ENCODE data around the gene EIF2S1.

Gene EIF2S1

GRCh38 chr14:67343601-67344230 is 16.4 kb upstream of the EIF2S1 start:
- H3K9ac ChIP-seq (ENCODE audit: low read length in 5 of 5): no peak overlapping the region
- H3K4me1 ChIP-seq (ENCODE audit: control insufficient read depth in 5 of 5, insufficient read depth in 5 of 5, low read length in 5 of 5): no peaks in the 10 kb centered on the region
- H3K4me3 ChIP-seq (ENCODE audit: low read depth in 1 of 5, low read length in 5 of 5): no peak overlapping the region
- H3K36me3 ChIP-seq (ENCODE audit: control insufficient read depth in 5 of 5, insufficient read depth in 5 of 5, low read length in 5 of 5): peaks cover 35 to 76% (median 67%) of the 10 kb centered on the region in 5 donors
- no peaks in the 10 kb centered on the region for H3K9me3 ChIP-seq (ENCODE audit: control insufficient read depth in 5 of 5, low read length in 5 of 5)
- H3K27ac ChIP-seq (ENCODE audit: low read depth, low read length): no peak overlapping the region
- no peaks in the 10 kb centered on the region for H3K27me3 ChIP-seq (ENCODE audit: control insufficient read depth in 5 of 5, insufficient read depth in 4 of 5, low read length in 5 of 5)

- H3K9ac ChIP-seq (ENCODE audit: low read length in 5 of 5): no peak overlapping the region
- H3K4me3 ChIP-seq (ENCODE audit: low read depth in 1 of 5, low read length in 5 of 5): no peak overlapping the region
- no peak overlapping the region for H3K27ac ChIP-seq (ENCODE audit: low read depth, low read length)
- H3K4me1 ChIP-seq (ENCODE audit: control insufficient read depth in 5 of 5, insufficient read depth in 5 of 5, low read length in 5 of 5): no peaks in the 10 kb centered on the region
- H3K9me3 ChIP-seq (ENCODE audit: control insufficient read depth in 5 of 5, low read length in 5 of 5): no peaks in the 10 kb centered on the region
- H3K36me3 ChIP-seq (ENCODE audit: control insufficient read depth in 5 of 5, insufficient read depth in 5 of 5, low read length in 5 of 5): peaks cover 42 to 76% (median 69%) of the 10 kb centered on the region in 5 donors
- H3K27me3 ChIP-seq (ENCODE audit: control insufficient read depth in 5 of 5, insufficient read depth in 4 of 5, low read length in 5 of 5): no peaks in the 10 kb centered on the region
These were observed 14.5 kb upstream of the EIF2S1 start for GRCh38 chr14:67345583-67345982.

GRCh38 chr14:67352055-67352454 is 8.1 kb upstream of the EIF2S1 start:
- no peak overlapping the region for H3K27ac ChIP-seq (ENCODE audit: low read depth, low read length)
- peaks cover 0 to 11% (median 6%) of the 10 kb centered on the region in 5 donors for H3K4me1 ChIP-seq (ENCODE audit: control insufficient read depth in 5 of 5, insufficient read depth in 5 of 5, low read length in 5 of 5)
- H3K9ac ChIP-seq (ENCODE audit: low read length in 5 of 5): no peak overlapping the region
- no peaks in the 10 kb centered on the region for H3K27me3 ChIP-seq (ENCODE audit: control insufficient read depth in 5 of 5, insufficient read depth in 4 of 5, low read length in 5 of 5)
- peaks cover 24 to 57% (median 32%) of the 10 kb centered on the region in 5 donors for H3K36me3 ChIP-seq (ENCODE audit: control insufficient read depth in 5 of 5, insufficient read depth in 5 of 5, low read length in 5 of 5)
- H3K4me3 ChIP-seq (ENCODE audit: low read depth in 1 of 5, low read length in 5 of 5): no peak overlapping the region
- no peaks in the 10 kb centered on the region for H3K9me3 ChIP-seq (ENCODE audit: control insufficient read depth in 5 of 5, low read length in 5 of 5)

- Histone ChIP-seq H3K27ac (ENCODE audit: low read depth, low read length) (peak overlapping the region; percentile 97), H3K27me3 (ENCODE audit: control insufficient read depth in 5 of 5, insufficient read depth in 4 of 5, low read length in 5 of 5) (no peaks in the 10 kb centered on the region), H3K4me3 (ENCODE audit: low read depth in 1 of 5, low read length in 5 of 5) (peak overlapping the region; percentile 34 to 99 (median 81)), H3K36me3 (ENCODE audit: control insufficient read depth in 5 of 5, insufficient read depth in 5 of 5, low read length in 5 of 5) (peaks cover 0 to 7% (median 0%) of the 10 kb centered on the region in 5 donors), H3K9ac (ENCODE audit: low read length in 5 of 5) (peak overlapping the region; percentile 26 to 98 (median 56)), H3K4me1 (ENCODE audit: control insufficient read depth in 5 of 5, insufficient read depth in 5 of 5, low read length in 5 of 5) (peaks cover 5 to 48% (median 44%) of the 10 kb centered on the region in 5 donors), H3K9me3 (ENCODE audit: control insufficient read depth in 5 of 5, low read length in 5 of 5) (no peaks in the 10 kb centered on the region)
These were observed 2.8 kb upstream of the EIF2S1 start for GRCh38 chr14:67357186-67357968.

- peak overlapping the region; percentile 34 to 99 (median 82) for H3K4me3 ChIP-seq (ENCODE audit: low read depth in 1 of 5, low read length in 5 of 5)
- no peaks in the 10 kb centered on the region for H3K27me3 ChIP-seq (ENCODE audit: control insufficient read depth in 5 of 5, insufficient read depth in 4 of 5, low read length in 5 of 5)
- peaks cover 5 to 50% (median 44%) of the 10 kb centered on the region in 5 donors for H3K4me1 ChIP-seq (ENCODE audit: control insufficient read depth in 5 of 5, insufficient read depth in 5 of 5, low read length in 5 of 5)
- peak overlapping the region; percentile 97 for H3K27ac ChIP-seq (ENCODE audit: low read depth, low read length)
- no peaks in the 10 kb centered on the region for H3K9me3 ChIP-seq (ENCODE audit: control insufficient read depth in 5 of 5, low read length in 5 of 5)
- peaks cover 0 to 4% (median 0%) of the 10 kb centered on the region in 5 donors for H3K36me3 ChIP-seq (ENCODE audit: control insufficient read depth in 5 of 5, insufficient read depth in 5 of 5, low read length in 5 of 5)
- peak overlapping the region; percentile 26 to 98 (median 56) for H3K9ac ChIP-seq (ENCODE audit: low read length in 5 of 5)
These were observed 2.2 kb upstream of the EIF2S1 start for GRCh38 chr14:67357969-67358354.

- H3K9ac ChIP-seq (ENCODE audit: low read length in 5 of 5): peak overlapping the region; percentile 83 to 98 (median 97)
- no peaks in the 10 kb centered on the region for H3K27me3 ChIP-seq (ENCODE audit: control insufficient read depth in 5 of 5, insufficient read depth in 4 of 5, low read length in 5 of 5)
- peak overlapping the region; percentile 97 for H3K27ac ChIP-seq (ENCODE audit: low read depth, low read length)
- H3K36me3 ChIP-seq (ENCODE audit: control insufficient read depth in 5 of 5, insufficient read depth in 5 of 5, low read length in 5 of 5): no peaks in the 10 kb centered on the region
- peak overlapping the region; percentile 81 to 99 (median 85) for H3K4me3 ChIP-seq (ENCODE audit: low read depth in 1 of 5, low read length in 5 of 5)
- H3K4me1 ChIP-seq (ENCODE audit: control insufficient read depth in 5 of 5, insufficient read depth in 5 of 5, low read length in 5 of 5): peaks cover 5 to 52% (median 49%) of the 10 kb centered on the region in 5 donors
- no peaks in the 10 kb centered on the region for H3K9me3 ChIP-seq (ENCODE audit: control insufficient read depth in 5 of 5, low read length in 5 of 5)
These were observed 979 bp upstream of the EIF2S1 start for GRCh38 chr14:67358924-67359774.

GRCh38 chr14:67360470-67361206 is 510 bp downstream of the EIF2S1 start:
- peak overlapping the region; percentile 97 for H3K27ac ChIP-seq (ENCODE audit: low read depth, low read length)
- peaks cover 5 to 52% (median 49%) of the 10 kb centered on the region in 5 donors for H3K4me1 ChIP-seq (ENCODE audit: control insufficient read depth in 5 of 5, insufficient read depth in 5 of 5, low read length in 5 of 5)
- peak overlapping the region; percentile 82 to 99 (median 88) for H3K4me3 ChIP-seq (ENCODE audit: low read depth in 1 of 5, low read length in 5 of 5)

GRCh38 chr14:67365476-67365875 is 5.3 kb downstream of the EIF2S1 start:
- no peak overlapping the region for H3K27ac ChIP-seq (ENCODE audit: low read depth, low read length)
- H3K4me1 ChIP-seq (ENCODE audit: control insufficient read depth in 5 of 5, insufficient read depth in 5 of 5, low read length in 5 of 5): peaks cover 0 to 29% (median 21%) of the 10 kb centered on the region in 5 donors
- H3K36me3 ChIP-seq (ENCODE audit: control insufficient read depth in 5 of 5, insufficient read depth in 5 of 5, low read length in 5 of 5): peaks cover 27 to 48% (median 42%) of the 10 kb centered on the region in 5 donors
- H3K9ac ChIP-seq (ENCODE audit: low read length in 5 of 5): no peak overlapping the region
- no peaks in the 10 kb centered on the region for H3K9me3 ChIP-seq (ENCODE audit: control insufficient read depth in 5 of 5, low read length in 5 of 5)
- H3K4me3 ChIP-seq (ENCODE audit: low read depth in 1 of 5, low read length in 5 of 5): no peak overlapping the region
- no peaks in the 10 kb centered on the region for H3K27me3 ChIP-seq (ENCODE audit: control insufficient read depth in 5 of 5, insufficient read depth in 4 of 5, low read length in 5 of 5)

More at GRCh38 chr14:67360470-67361206, 510 bp downstream of the EIF2S1 start:
- Histone ChIP-seq H3K9me3 (ENCODE audit: control insufficient read depth in 5 of 5, low read length in 5 of 5) (no peaks in the 10 kb centered on the region), H3K9ac (ENCODE audit: low read length in 5 of 5) (peak overlapping the region; percentile 83 to 97 (median 89)), H3K36me3 (ENCODE audit: control insufficient read depth in 5 of 5, insufficient read depth in 5 of 5, low read length in 5 of 5) (peaks cover 8 to 11% (median 10%) of the 10 kb centered on the region in 5 donors), H3K27me3 (ENCODE audit: control insufficient read depth in 5 of 5, insufficient read depth in 4 of 5, low read length in 5 of 5) (no peaks in the 10 kb centered on the region)

- Histone ChIP-seq H3K4me3 (ENCODE audit: low read depth in 1 of 5, low read length in 5 of 5) (no peak overlapping the region), H3K27me3 (ENCODE audit: control insufficient read depth in 5 of 5, insufficient read depth in 4 of 5, low read length in 5 of 5) (no peaks in the 10 kb centered on the region), H3K27ac (ENCODE audit: low read depth, low read length) (no peak overlapping the region), H3K36me3 (ENCODE audit: control insufficient read depth in 5 of 5, insufficient read depth in 5 of 5, low read length in 5 of 5) (peaks cover 42 to 76% (median 66%) of the 10 kb centered on the region in 5 donors), H3K9ac (ENCODE audit: low read length in 5 of 5) (no peak overlapping the region), H3K4me1 (ENCODE audit: control insufficient read depth in 5 of 5, insufficient read depth in 5 of 5, low read length in 5 of 5) (no peaks in the 10 kb centered on the region), H3K9me3 (ENCODE audit: control insufficient read depth in 5 of 5, low read length in 5 of 5) (no peaks in the 10 kb centered on the region)
These were observed 10.7 kb downstream of the EIF2S1 start for GRCh38 chr14:67370830-67371229.

Measured in subcutaneous abdominal adipose tissue (tissue), 5 donors.